GM12891 (cell line): ENCODE results near the gene ZNF302.

ENCODE experiments used
- POLR2A ChIP-seq: IDR thresholded peaks from 2 replicates; pipeline ENCODE4 v1.6.1; 2011; ENCODE audit warnings: low read depth, low read length, control low read depth
- POLR2AphosphoS5 ChIP-seq: IDR thresholded peaks from 2 replicates; pipeline ENCODE4 v1.6.1; 2011; ENCODE audit warnings: low read depth, low read length, control low read depth
- POU2F2 ChIP-seq: IDR thresholded peaks from 2 replicates; pipeline ENCODE4 v1.6.1; 2011; ENCODE audit warnings: low read depth, mild to moderate bottlenecking, control low read depth, low read length, moderate library complexity
- SPI1 ChIP-seq: IDR thresholded peaks from 2 replicates; pipeline ENCODE4 v1.6.1; 2011; ENCODE audit warnings: low read depth, low read length, control low read depth
- TAF1 ChIP-seq: IDR thresholded peaks from 2 replicates; pipeline ENCODE4 v1.6.1; 2011; ENCODE audit warnings: low read depth, low read length, control low read depth

DNA sequence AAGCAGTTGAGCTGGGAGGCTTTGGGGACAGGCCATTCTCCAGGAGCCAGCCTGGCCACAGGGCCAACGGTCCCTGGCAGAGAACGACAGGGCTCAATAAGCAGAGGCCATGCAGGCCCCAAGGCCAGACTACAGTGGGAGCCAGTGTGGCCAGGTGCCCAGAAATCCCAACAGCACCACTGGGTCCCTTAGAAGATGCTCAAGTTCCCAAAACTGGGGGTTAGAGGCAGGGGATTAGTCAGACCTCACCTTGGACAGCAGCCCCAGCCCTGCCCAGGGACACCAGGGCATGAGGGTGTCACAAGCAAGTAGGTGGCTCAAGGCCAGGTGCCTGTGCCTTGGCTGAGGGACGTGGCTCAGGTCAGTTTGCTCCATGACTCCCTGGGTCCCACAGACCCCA is 13.3 kb upstream of the ZNF302 start:
- TF ChIP-seq POLR2AphosphoS5 (no peak), POLR2A (no peak), TAF1 (no peak), SPI1 (no peak), POU2F2 (no peak)
